GM12874 (cell line): Measurements from ENCODE around the gene PLCXD1.

ENCODE experiments used
- TF ChIP-seq, protein P1 (sequence below): IDR thresholded peaks from 2 replicates; pipeline ENCODE4 v1.5.1; 2011; ENCODE audit warnings: low read depth, mild to moderate bottlenecking, control low read depth, low read length, moderate library complexity; ENCODE audit not compliant: insufficient read depth

Gene PLCXD1

GRCh38 chrX:320126-320783, 39.1 kb downstream of the PLCXD1 start:
- TF ChIP-seq, protein P1, sequence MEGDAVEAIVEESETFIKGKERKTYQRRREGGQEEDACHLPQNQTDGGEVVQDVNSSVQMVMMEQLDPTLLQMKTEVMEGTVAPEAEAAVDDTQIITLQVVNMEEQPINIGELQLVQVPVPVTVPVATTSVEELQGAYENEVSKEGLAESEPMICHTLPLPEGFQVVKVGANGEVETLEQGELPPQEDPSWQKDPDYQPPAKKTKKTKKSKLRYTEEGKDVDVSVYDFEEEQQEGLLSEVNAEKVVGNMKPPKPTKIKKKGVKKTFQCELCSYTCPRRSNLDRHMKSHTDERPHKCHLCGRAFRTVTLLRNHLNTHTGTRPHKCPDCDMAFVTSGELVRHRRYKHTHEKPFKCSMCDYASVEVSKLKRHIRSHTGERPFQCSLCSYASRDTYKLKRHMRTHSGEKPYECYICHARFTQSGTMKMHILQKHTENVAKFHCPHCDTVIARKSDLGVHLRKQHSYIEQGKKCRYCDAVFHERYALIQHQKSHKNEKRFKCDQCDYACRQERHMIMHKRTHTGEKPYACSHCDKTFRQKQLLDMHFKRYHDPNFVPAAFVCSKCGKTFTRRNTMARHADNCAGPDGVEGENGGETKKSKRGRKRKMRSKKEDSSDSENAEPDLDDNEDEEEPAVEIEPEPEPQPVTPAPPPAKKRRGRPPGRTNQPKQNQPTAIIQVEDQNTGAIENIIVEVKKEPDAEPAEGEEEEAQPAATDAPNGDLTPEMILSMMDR = no peak

DNA sequence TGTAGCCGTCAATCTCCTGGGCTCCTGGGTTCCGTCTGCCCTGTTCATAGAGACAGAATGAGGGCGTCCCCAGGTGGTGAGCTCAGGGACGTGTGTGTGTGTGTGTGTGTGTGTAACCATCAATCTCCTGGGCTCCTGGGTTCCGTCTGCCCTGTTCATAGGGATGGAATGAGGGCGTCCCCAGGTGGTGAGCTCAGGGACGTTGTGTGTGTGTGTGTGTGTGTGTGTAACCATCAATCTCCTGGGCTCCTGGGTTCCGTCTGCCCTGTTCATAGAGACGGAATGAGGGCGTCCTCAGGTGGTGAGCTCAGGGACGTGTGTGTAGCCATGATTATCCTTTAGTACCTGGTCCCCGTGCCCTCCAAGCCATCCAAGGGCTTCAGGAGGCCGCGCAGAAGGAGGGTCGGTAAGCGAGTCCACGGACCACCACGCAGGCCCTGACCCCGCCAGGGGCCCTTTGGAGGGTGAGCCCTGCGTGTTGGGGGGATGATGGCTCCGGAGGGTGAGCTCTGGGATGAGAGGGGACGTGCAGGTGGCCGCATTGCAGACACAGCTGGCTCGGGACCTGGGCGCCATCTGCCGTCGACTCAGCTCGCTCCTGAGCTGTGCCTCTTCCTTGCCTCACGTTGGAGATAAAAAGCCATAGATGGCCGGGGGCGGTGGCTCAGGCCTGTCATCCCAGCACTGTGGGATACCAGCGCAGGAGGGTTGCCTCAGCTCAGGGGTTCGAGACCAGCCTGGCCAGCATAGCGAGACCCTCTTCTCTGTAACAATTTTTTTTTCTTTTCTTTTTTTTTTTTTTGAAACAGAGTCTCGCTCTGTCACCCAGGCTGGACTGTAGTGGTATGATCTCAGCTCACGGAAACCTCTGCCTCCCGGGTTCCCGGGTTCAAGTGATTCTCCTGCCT, 42.8 kb downstream of the PLCXD1 start:
- TF ChIP-seq, protein P1 = no peak

- TF ChIP-seq, protein P1 = no peak
Observed at GRCh38 chrX:327660-328126, 46.5 kb downstream of the PLCXD1 start.

DNA sequence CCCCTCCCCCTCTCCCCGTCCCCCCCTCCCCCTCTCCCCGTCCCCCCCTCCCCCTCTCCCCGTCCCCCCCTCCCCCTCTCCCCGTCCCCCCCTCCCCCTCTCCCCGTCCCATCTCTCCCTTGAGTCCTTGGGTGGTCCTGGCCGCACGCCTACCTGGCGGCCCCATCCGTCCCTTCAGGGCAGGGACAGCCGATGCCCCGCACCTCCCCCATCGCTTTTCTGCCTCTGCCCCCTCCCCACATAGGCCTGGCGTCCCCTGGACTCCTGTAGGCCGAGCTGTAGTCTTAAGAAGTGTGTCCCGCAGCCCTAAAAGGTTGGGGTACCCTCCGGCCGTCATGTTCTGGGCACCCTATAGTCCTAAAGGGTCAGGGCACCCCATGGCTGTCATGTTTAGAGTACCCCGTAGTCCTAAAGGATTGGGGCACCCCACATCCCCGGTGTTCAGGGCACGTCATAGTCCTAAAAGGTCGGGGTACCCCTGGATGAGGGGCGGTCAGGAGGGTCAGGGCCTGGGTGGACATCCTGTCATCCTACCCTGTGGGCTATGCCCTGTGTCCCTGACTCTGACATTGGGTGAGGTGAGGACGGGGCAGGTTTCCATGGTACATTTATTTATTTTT, 48.2 kb downstream of the PLCXD1 start:
- TF ChIP-seq, protein P1 = no peak

- TF ChIP-seq, protein P1 = no peak
Observed at GRCh38 chrX:330726-331150, 49.6 kb downstream of the PLCXD1 start.

DNA sequence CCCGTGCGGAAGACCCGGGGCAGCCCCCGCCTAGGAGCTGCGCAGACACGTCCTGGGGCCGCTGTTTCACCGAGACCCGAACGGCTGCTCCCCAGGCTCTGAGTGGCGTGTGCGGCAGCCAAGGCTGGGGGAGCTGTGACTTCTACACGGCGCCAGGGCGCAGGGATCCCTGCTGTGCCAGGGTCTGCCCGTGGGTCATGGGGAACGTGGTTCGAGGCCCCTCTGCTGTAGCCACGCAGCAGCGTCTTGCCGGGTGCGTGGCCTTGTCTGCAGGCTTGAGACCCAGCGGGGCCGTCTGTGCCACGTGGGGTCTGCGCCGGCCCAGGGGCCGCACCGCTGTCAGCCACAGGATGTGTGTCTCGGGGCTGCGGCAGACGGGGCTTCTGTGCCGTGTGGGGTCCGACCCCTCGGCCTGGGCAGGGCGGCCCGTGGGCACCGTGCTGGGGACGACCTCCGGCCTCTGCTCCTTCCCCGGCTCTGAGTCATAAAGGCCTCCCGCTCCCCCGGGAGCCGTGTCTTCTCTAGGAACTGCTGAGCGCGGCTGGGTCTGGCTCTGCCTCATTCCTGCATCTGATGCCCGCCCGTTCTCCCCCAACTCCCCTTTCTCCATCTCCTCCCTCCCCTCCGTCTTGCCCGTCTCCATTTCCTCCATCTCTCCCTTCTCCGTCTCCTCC, 50.1 kb downstream of the PLCXD1 start:
- TF ChIP-seq, protein P1 = no peak
